ENCODE data around the gene ZNF892. TPM values are rescaled to one million over a fixed set of nuclear protein-coding genes. Genes with fewer than 3 reads are reported as not detected.
"Not testable (repeated sequence)": the region's sequence is repeated elsewhere in the genome, so short reads cannot be mapped to it uniquely, and the experiment has no call there.

ZNF892 gene
- total and polyA plus RNA-seq, 11 donors, result 1.2 to 4.9 (median 3.4) TPM

- peaks cover 0 to 86% (median 17%) of the 10 kb centered on the region in 12 donors for H3K9me3 ChIP-seq
- H3K4me3 ChIP-seq, result no peak overlapping the region
- intact Hi-C loops (cut with DNase I), result no loop called here
These were observed 32.8 kb downstream of the ZNF892 start for GRCh38 chr2:95240091-95240490.

GRCh38 chr2:95240556-95240955 is 33.2 kb downstream of the ZNF892 start:
- H3K36me3 ChIP-seq, result no peaks in the 10 kb centered on the region
- no peak overlapping the region for H3K4me3 ChIP-seq
- intact Hi-C loops (cut with DNase I), result no loop called here
- WGBS, 4 donors, result 88 to 98% (median 93%) methylated on average over 4 to 5 of the region's 5 CpGs
- TF ChIP-seq POLR2A (IDR thresholded peaks at IDR 0.05) (no peak), CTCF (IDR thresholded peaks at IDR 0.05) (no peak)
- H3K9me3 ChIP-seq, result peaks cover 0 to 86% (median 17%) of the 10 kb centered on the region in 12 donors
- DNase-seq (no peak), ATAC-seq (no peak)
- no peaks in the 10 kb centered on the region for H3K27me3 ChIP-seq
- H3K4me1 ChIP-seq, result peaks cover 0 to 9% (median 0%) of the 10 kb centered on the region in 12 donors
- no peak overlapping the region for H3K27ac ChIP-seq

More at GRCh38 chr2:95240091-95240490, 32.8 kb downstream of the ZNF892 start:
- 93 to 96% (median 94%) methylated on average over 5 of the region's 5 CpGs for WGBS, 4 donors
- Histone ChIP-seq H3K27me3 (no peaks in the 10 kb centered on the region), H3K4me1 (peaks cover 0 to 9% (median 0%) of the 10 kb centered on the region in 12 donors), H3K36me3 (no peaks in the 10 kb centered on the region), H3K27ac (no peak overlapping the region)
- ATAC-seq (no peak), DNase-seq (no peak)
- no peak for TF ChIP-seq CTCF (IDR thresholded peaks at IDR 0.05)
- no peak for TF ChIP-seq POLR2A (IDR thresholded peaks at IDR 0.05)

- ATAC-seq; DNase-seq; H3K4me3 ChIP-seq; H3K27ac ChIP-seq; H3K4me1 ChIP-seq; H3K27me3 ChIP-seq; intact Hi-C loops (cut with DNase I); H3K36me3 ChIP-seq: not testable (repeated sequence)
- 86 to 97% (median 92%) methylated on average over 1 of the region's 1 CpG for WGBS, 4 donors
- peaks cover 0 to 86% (median 23%) of the 10 kb centered on the region in 12 donors for H3K9me3 ChIP-seq
These were observed 34.8 kb downstream of the ZNF892 start for GRCh38 chr2:95242084-95242483.

Other genes starting within 250 kb of the ZNF892 start
- gene MAL, start 181.8 kb upstream of the ZNF892 start, total RNA-seq, result 10 to 100 TPM in 2 of 9 donors, 1 to 10 TPM in 6, under 1 TPM in 1; 0.97 to 12.7 (median 3.5) TPM
- 1 to 10 TPM; 2.3 to 8.4 TPM for gene MAL, start 181.8 kb upstream of the ZNF892 start, polyA plus RNA-seq
- 10 to 100 TPM; 52.4 to 80.0 (median 69.7) TPM for gene MRPS5, start 85.7 kb upstream of the ZNF892 start, total RNA-seq
- 100 to 1,000 TPM in 1 of 2 donors, 10 to 100 TPM in 1; 95.9 to 116 TPM for gene MRPS5, start 85.7 kb upstream of the ZNF892 start, polyA plus RNA-seq
- gene ZNF514, start 47.7 kb upstream of the ZNF892 start, total RNA-seq, result 10 to 100 TPM in 6 of 9 donors, 1 to 10 TPM in 3; 6.1 to 16.8 (median 11.2) TPM
- gene ZNF514, start 47.7 kb upstream of the ZNF892 start, polyA plus RNA-seq, result 10 to 100 TPM in 1 of 2 donors, 1 to 10 TPM in 1; 7.4 to 11.9 TPM
- gene ZNF2, start 41.7 kb upstream of the ZNF892 start, total RNA-seq, result 1 to 10 TPM; 2.5 to 5.9 (median 3.5) TPM
- gene ZNF2, start 41.7 kb upstream of the ZNF892 start, polyA plus RNA-seq, result 1 to 10 TPM; 1.2 to 2.0 TPM
- gene PROM2, start 66.9 kb downstream of the ZNF892 start, total RNA-seq, result 1 to 10 TPM in 5 of 9 donors, under 1 TPM in 4; 0.36 to 1.9 (median 1.1) TPM
- 1 to 10 TPM in 1 of 2 donors, under 1 TPM in 1; 0.35 to 1.4 TPM for gene PROM2, start 66.9 kb downstream of the ZNF892 start, polyA plus RNA-seq
- gene KCNIP3, start 89.8 kb downstream of the ZNF892 start, total RNA-seq, result 1 to 10 TPM; 2.7 to 8.3 (median 4.0) TPM
- gene KCNIP3, start 89.8 kb downstream of the ZNF892 start, polyA plus RNA-seq, result 1 to 10 TPM; 2.7 to 4.3 TPM
- gene FAHD2A, start 195.2 kb downstream of the ZNF892 start, total RNA-seq, result 10 to 100 TPM; 26.2 to 51.7 (median 34.6) TPM
- gene FAHD2A, start 195.2 kb downstream of the ZNF892 start, polyA plus RNA-seq, result 10 to 100 TPM; 31.5 to 37.6 TPM

Data from heart left ventricle (tissue), 16 donors.